Pancreas (tissue), 10 donors: Measurements from ENCODE around the gene COPRS. TPM values are rescaled to one million over a fixed set of nuclear protein-coding genes. Genes with fewer than 3 reads are reported as not detected.

Experiments
- ATAC-seq, 4 donors: fragments of 200-7000 bp; cut with Tn5 transposase; one replicate each; pipeline versions ENCODE4 v1.8.0 to v1.9.1; 2020; ENCODE audit warnings: mild to moderate bottlenecking in 4 of 4, moderate library complexity in 4 of 4
- DNase-seq, 6 donors: peaks; one replicate each; pipeline ENCODE4 v3.0.0-alpha.2; 2020
- FAIRE-seq: peaks from 2 replicates; lab custom pipeline; 2012; peaks lifted over from hg19 to GRCh38; lab: Jason Lieb, UNC
- H3K27ac ChIP-seq, 4 donors: fragments of 200-600 bp; sonication (generic); 1 replicate in 3 of 4; 2 replicates in 1 of 4; pipeline versions ENCODE4 v1.5.0 to v1.8.0; 2020
- H3K27me3 ChIP-seq, 4 donors: fragments of 200-600 bp; one replicate each; pipeline ENCODE4 v1.8.0; 2021
- H3K36me3 ChIP-seq, 3 donors: fragments of 200-600 bp; sonication (generic) in 1 of 3; one replicate each; pipeline versions ENCODE4 v1.5.0 to v1.8.0; 2020 to 2021
- H3K4me1 ChIP-seq, 3 donors: fragments of 200-600 bp; one replicate each; pipeline ENCODE4 v1.8.0; 2021
- H3K4me3 ChIP-seq, 4 donors: fragments of 200-600 bp; sonication (generic) in 2 of 4; one replicate each; pipeline versions ENCODE4 v1.5.0 to v1.8.0; 2020 to 2021
- H3K9me3 ChIP-seq, 4 donors: fragments of 200-600 bp; one replicate each; pipeline ENCODE4 v1.8.0; 2021
- CTCF ChIP-seq, 4 donors: fragments of 200-600 bp; sonication (generic) in 3 of 4; IDR thresholded peaks; one replicate each; pipeline versions ENCODE4 v1.5.0 to v1.8.0; 2021; ENCODE audit warnings: antibody characterized with exemption in 4 of 4
- WGBS, 2 donors: extraction: QIAGEN DNeasy Blood & Tissue Kit; methylation state at CpG; one replicate each; pipeline ENCODE4 v1.1.7; 2013; 5-methylcytosine and 5-hydroxymethylcytosine counted together
- intact Hi-C, 3 donors: fragments of 100-400 bp; cut with DNase I; formaldehyde crosslinking; loops; one replicate each; pipeline versions ENCODE4 v1.11.1 to v1.14.2; 2022
- polyA plus RNA-seq, 2 donors: library from polyadenylated mRNA; stranded (reverse); fragments of 200-250 nt; gene quantifications; one replicate each; pipeline ENCODE4 v1.2.3, GENCODE V29; 2013
- total RNA-seq, 6 donors: library from RNA; stranded (reverse); fragmentation: NEBNext Ultra II Directional in 4 of 6; extraction: Animal tissue kit (Norgen Biotek cat#: 25700) in 4 of 6; gene quantifications; one replicate each; pipeline versions ENCODE4 v1.2.1 to v1.2.4, GENCODE V29; 2021 to 2023
- donor health status: healthy with polysubstance abuse.
- donor health status: DM: no; HTN: no; CAD: no; lungs with moderate emphysema.
- donor health status: DM: no; HTN: no; CAD: no.
- donor health status: control.
- donor health status: control.
- donor health status: Bipolar disorder and iron deficiency.
- donor health status: DM: yes; HTN: yes; CAD: no.
- donor health status: DM: no; HTN: no; CAD: no.
- donor health status: DM: no; HTN: no; CAD: no.
- donor health status: DM: yes; HTN: yes; CAD: no.

COPRS gene
- total and polyA plus RNA-seq, 8 donors, result 14.9 to 43.7 (median 19.4) TPM

GRCh38 chr17:31902693-31903092 lies 43.6 kb upstream of the COPRS start:
- H3K4me3 ChIP-seq, result no peak overlapping the region
- H3K4me1 ChIP-seq, result peaks cover 0 to 9% (median 4%) of the 10 kb centered on the region in 3 donors
- no peak for TF ChIP-seq CTCF (IDR thresholded peaks at IDR 0.05)
- no peaks in the 10 kb centered on the region for H3K9me3 ChIP-seq
- H3K27me3 ChIP-seq, result no peaks in the 10 kb centered on the region
- DNase-seq, result no peak
- WGBS, 2 donors, result 59 to 73% methylated on average over 2 of the region's 2 CpGs
- H3K27ac ChIP-seq, result no peak overlapping the region
- peaks cover 0 to 11% (median 0%) of the 10 kb centered on the region in 3 donors for H3K36me3 ChIP-seq
- no peak for ATAC-seq
- intact Hi-C loops, result no loop called here
- no peak for FAIRE-seq

DNA sequence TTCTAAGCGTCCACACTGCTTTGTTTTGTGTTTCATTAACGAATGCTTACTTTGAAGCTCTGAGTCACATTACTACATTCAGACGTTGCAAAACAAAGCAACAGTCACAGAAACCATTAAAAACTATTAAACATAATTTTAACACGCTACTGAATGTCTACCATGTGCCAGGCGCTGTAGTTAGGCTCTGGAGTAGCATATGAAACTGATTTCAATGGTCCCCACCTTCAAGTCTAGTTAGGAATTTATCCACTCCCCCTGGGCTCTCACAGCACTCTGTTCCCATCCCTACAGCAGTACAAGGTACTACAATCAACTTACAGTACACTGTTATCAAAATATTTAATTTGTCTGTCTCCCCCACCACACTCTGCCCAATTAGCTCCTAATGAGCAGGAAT lies 41.8 kb upstream of the COPRS start:
- H3K4me1 ChIP-seq, result peaks cover 0 to 9% (median 4%) of the 10 kb centered on the region in 3 donors
- peaks cover 0 to 14% (median 0%) of the 10 kb centered on the region in 3 donors for H3K36me3 ChIP-seq
- TF ChIP-seq CTCF (IDR thresholded peaks at IDR 0.05), result no peak
- H3K27ac ChIP-seq, result peak overlapping the region in 1 of 4 donors; percentile 11
- WGBS, 2 donors, result 3 to 4% methylated on average over 5 of the region's 5 CpGs
- H3K27me3 ChIP-seq, result no peaks in the 10 kb centered on the region
- no peaks in the 10 kb centered on the region for H3K9me3 ChIP-seq
- ATAC-seq (peak in 2 of 4 donors; percentile 7 to 11), FAIRE-seq (no peak), DNase-seq (no peak)
- H3K4me3 ChIP-seq, result peak overlapping the region; percentile 49 to 70 (median 61)
- intact Hi-C loops, result no loop called here

DNA sequence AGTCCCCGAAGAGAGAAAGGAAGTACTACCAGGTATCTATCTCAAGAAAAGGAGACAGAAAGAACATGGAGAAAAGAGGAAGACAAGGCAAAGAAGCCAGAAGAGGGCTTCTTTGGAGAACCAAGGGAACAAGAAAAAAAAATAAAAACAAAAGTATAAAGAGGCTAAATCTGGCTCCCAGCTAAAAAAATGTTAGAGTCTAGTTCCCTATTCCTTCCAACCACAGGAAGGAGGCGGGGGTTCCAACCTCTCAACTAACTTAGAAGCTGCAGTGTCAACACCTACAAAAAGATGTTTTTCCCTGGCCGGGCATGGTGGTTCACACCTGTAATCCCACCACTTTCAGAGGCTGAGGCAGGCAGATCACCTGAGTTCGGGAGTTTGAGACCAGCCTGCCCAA lies 29.1 kb upstream of the COPRS start:
- H3K27me3 ChIP-seq, result no peaks in the 10 kb centered on the region
- no peaks in the 10 kb centered on the region for H3K4me1 ChIP-seq
- H3K27ac ChIP-seq, result no peak overlapping the region
- FAIRE-seq, result no peak
- peak in 2 of 4 donors; percentile 44 to 59 for ATAC-seq
- peak in 1 of 6 donors; percentile 23 for DNase-seq
- WGBS, 2 donors, result 89 to 96% methylated on average over 4 of the region's 4 CpGs
- peaks cover 3 to 72% (median 20%) of the 10 kb centered on the region in 3 donors for H3K36me3 ChIP-seq
- H3K4me3 ChIP-seq, result no peak overlapping the region
- intact Hi-C loops, result no loop called here
- no peak for TF ChIP-seq CTCF (IDR thresholded peaks at IDR 0.05)
- no peaks in the 10 kb centered on the region for H3K9me3 ChIP-seq

DNA sequence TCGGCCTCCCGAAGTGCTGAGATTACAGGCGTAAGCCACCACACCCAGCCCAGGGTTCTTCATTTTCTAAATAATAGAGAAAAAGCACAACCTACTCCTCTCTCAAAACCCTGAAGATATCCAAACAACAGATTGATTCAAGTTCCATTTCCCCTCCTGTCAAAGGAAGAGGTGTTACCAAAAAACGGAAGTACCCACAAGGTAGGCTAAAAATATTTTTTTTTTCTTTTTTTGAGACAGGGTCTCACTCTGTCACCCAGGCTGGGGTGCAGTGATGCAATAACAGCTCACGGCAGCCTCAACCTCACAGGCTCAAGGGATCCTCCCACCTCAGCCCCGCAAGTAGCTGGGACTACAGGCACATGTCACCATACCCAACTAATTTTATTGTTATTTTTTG lies 23.5 kb upstream of the COPRS start:
- no peaks in the 10 kb centered on the region for H3K9me3 ChIP-seq
- no peak for ATAC-seq
- no peaks in the 10 kb centered on the region for H3K27me3 ChIP-seq
- FAIRE-seq, result no peak
- peaks cover 0 to 77% (median 35%) of the 10 kb centered on the region in 3 donors for H3K36me3 ChIP-seq
- no peak for DNase-seq
- intact Hi-C loops, result no loop called here
- no peak overlapping the region for H3K4me3 ChIP-seq
- TF ChIP-seq CTCF (IDR thresholded peaks at IDR 0.05), result no peak
- 87% methylated on average over 6 of the region's 6 CpGs for WGBS, 2 donors
- no peaks in the 10 kb centered on the region for H3K4me1 ChIP-seq
- no peak overlapping the region for H3K27ac ChIP-seq

GRCh38 chr17:31880311-31880710 lies 21.3 kb upstream of the COPRS start:
- TF ChIP-seq CTCF (IDR thresholded peaks at IDR 0.05), result no peak
- no peak overlapping the region for H3K27ac ChIP-seq
- 90% methylated on average over 8 of the region's 8 CpGs for WGBS, 2 donors

More at GRCh38 chr17:31880311-31880710, 21.3 kb upstream of the COPRS start:
- no peaks in the 10 kb centered on the region for H3K9me3 ChIP-seq
- DNase-seq (no peak), FAIRE-seq (no peak), ATAC-seq (no peak)
- H3K4me3 ChIP-seq, result no peak overlapping the region
- intact Hi-C loops, result no loop called here
- H3K4me1 ChIP-seq, result no peaks in the 10 kb centered on the region
- H3K36me3 ChIP-seq, result peaks cover 0 to 72% (median 37%) of the 10 kb centered on the region in 3 donors
- no peaks in the 10 kb centered on the region for H3K27me3 ChIP-seq
